Fibroblast of villous mesenchyme (primary cell): ENCODE measurements around the gene ALDH1L2. TPM values are rescaled to one million over a fixed set of nuclear protein-coding genes. Genes with fewer than 3 reads are reported as not detected.

Experiments used
- DNase-seq: peaks from one replicate; pipeline ENCODE4 v3.0.0-alpha.2; 2010; ENCODE audit warnings: low read depth
- H3K4me3 ChIP-seq: 2 replicates; pipeline ENCODE4 v1.5.1; 2011; ENCODE audit warnings: low read depth, mild to moderate bottlenecking, low read length
- total RNA-seq: library from RNA; depleted of rRNA; stranded (reverse); fragments of >200 nt; gene quantifications from 2 replicates; pipeline ENCODE4 v1.2.3, GENCODE V29; 2012
- TF ChIP-seq, protein P1 (sequence below): IDR thresholded peaks from 2 replicates; pipeline ENCODE4 v1.5.1; 2012; ENCODE audit warnings: low read depth, mild to moderate bottlenecking, low read length; ENCODE audit not compliant: insufficient read depth

ALDH1L2 gene
- total RNA-seq, 1 donor: 23.3 TPM

DNA sequence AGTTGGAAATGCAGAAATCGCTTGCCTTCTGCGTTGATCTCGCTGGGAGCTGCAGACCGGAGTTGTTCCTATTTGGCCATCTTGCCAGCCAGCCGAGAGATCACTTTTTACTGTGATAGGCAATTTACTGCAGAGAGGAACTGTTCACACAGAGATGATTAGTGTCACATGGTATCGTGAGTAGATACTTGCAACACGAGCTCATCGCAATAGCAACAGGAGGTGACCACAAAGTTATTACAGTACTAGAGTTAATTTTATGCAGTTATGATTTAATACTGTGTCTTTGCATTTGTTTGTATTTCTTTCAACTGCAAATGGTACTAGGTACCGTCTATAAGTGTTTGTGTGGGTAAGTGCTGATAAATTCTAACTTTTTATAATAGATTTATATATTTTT lies 70.4 kb downstream of the ALDH1L2 start:
- no peak overlapping the region for H3K4me3 ChIP-seq
- DNase-seq: peak; percentile 34
- TF ChIP-seq, protein P1, sequence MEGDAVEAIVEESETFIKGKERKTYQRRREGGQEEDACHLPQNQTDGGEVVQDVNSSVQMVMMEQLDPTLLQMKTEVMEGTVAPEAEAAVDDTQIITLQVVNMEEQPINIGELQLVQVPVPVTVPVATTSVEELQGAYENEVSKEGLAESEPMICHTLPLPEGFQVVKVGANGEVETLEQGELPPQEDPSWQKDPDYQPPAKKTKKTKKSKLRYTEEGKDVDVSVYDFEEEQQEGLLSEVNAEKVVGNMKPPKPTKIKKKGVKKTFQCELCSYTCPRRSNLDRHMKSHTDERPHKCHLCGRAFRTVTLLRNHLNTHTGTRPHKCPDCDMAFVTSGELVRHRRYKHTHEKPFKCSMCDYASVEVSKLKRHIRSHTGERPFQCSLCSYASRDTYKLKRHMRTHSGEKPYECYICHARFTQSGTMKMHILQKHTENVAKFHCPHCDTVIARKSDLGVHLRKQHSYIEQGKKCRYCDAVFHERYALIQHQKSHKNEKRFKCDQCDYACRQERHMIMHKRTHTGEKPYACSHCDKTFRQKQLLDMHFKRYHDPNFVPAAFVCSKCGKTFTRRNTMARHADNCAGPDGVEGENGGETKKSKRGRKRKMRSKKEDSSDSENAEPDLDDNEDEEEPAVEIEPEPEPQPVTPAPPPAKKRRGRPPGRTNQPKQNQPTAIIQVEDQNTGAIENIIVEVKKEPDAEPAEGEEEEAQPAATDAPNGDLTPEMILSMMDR: no peak

- TF ChIP-seq, protein P1: no peak
- no peak overlapping the region for H3K4me3 ChIP-seq
- DNase-seq: no peak
These were observed 82.8 kb downstream of the ALDH1L2 start for GRCh38 chr12:105001476-105001875.

DNA sequence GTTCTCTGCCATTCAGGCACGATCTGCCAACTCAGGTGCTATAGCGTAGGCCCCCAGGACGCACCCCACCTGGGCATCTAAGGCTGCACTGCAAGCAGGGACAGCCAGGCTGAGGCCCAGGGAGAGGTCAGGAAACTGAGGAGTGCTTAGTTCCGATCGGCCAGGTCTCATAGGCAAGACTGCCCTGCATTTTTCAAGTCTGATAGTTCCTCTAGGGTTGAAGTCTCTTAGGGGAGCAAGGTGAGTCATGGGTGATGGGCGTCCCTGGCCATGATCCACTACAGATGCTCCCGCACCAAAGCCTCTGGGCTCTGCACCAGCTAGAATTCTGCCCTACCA lies 84.9 kb downstream of the ALDH1L2 start:
- TF ChIP-seq, protein P1: no peak
- no peak overlapping the region for H3K4me3 ChIP-seq

GRCh38 chr12:104998423-104999346 lies 85.6 kb downstream of the ALDH1L2 start:
- H3K4me3 ChIP-seq: no peak overlapping the region
- no peak for DNase-seq
- TF ChIP-seq, protein P1: no peak

More for the DNA sequence above, 84.9 kb downstream of the ALDH1L2 start:
- no peak for DNase-seq

- TF ChIP-seq, protein P1: no peak
- DNase-seq: no peak
- H3K4me3 ChIP-seq: no peak overlapping the region
These were observed 86.7 kb downstream of the ALDH1L2 start for GRCh38 chr12:104997541-104997940.

- H3K4me3 ChIP-seq: no peak overlapping the region
- TF ChIP-seq, protein P1: no peak
- no peak for DNase-seq
These were observed 89.9 kb downstream of the ALDH1L2 start for GRCh38 chr12:104994336-104994735.
